Activated CD4-positive, alpha-beta T cell treated with anti-CD3 and anti-CD28 coated beads, Interleukin-2, amount 10 ng/mL, durations not matched to agents 24 days and 14 days (primary cell): ENCODE data around the gene HEXA. TPM values are rescaled to one million over a fixed set of nuclear protein-coding genes. Genes with fewer than 3 reads are reported as not detected.
A peak's percentile ranks its signal among the peaks of the same experiment; 100 is the strongest.

Experiments
- DNase-seq: peaks from one replicate; pipeline ENCODE4 v3.0.0; 2022
- H3K27ac Mint-ChIP-seq: one replicate; pipeline ENCODE4 v1.8.0; 2022; ENCODE audit warnings: mild to moderate bottlenecking, mixed read lengths
- H3K27me3 Mint-ChIP-seq: one replicate; pipeline ENCODE4 v1.8.0; 2022; ENCODE audit warnings: mixed read lengths
- H3K36me3 Mint-ChIP-seq: one replicate; pipeline ENCODE4 v1.8.0; 2022; ENCODE audit warnings: low read depth, mild to moderate bottlenecking, mixed read lengths
- H3K4me1 Mint-ChIP-seq: one replicate; pipeline ENCODE4 v1.8.0; 2021; ENCODE audit warnings: mixed read lengths
- H3K4me3 Mint-ChIP-seq: one replicate; pipeline ENCODE4 v1.8.0; 2022; ENCODE audit warnings: mild to moderate bottlenecking, moderate library complexity, mixed read lengths
- H3K9me3 Mint-ChIP-seq: one replicate; pipeline ENCODE4 v1.8.0; 2021; ENCODE audit warnings: mixed read lengths
- intact Hi-C: fragments of 100-400 bp; cut with micrococcal nuclease; formaldehyde crosslinking; loops from one replicate; pipeline ENCODE4 v1.15.1; 2023
- total RNA-seq: library from RNA; stranded (reverse); gene quantifications from 2 replicates; pipeline ENCODE4 v1.2.3, GENCODE V29; 2022

Gene HEXA
- total RNA-seq, 1 donor from 2014 or later: 54.3 TPM

GRCh38 chr15:72334842-72335241 lies 41.0 kb downstream of the HEXA start:
- Mint-ChIP-seq H3K4me3 (no peak overlapping the region), H3K4me1 (no peaks in the 10 kb centered on the region), H3K36me3 (no peaks in the 10 kb centered on the region), H3K9me3 (no peaks in the 10 kb centered on the region), H3K27me3 (no peaks in the 10 kb centered on the region), H3K27ac (no peak overlapping the region)
- intact Hi-C loops: no loop called here
- no peak for DNase-seq

GRCh38 chr15:72331021-72331420 lies 44.8 kb downstream of the HEXA start:
- H3K4me3 Mint-ChIP-seq: no peak overlapping the region
- no peaks in the 10 kb centered on the region for H3K9me3 Mint-ChIP-seq
- DNase-seq: no peak
- no peaks in the 10 kb centered on the region for H3K4me1 Mint-ChIP-seq
- no peaks in the 10 kb centered on the region for H3K27me3 Mint-ChIP-seq
- H3K36me3 Mint-ChIP-seq: peaks cover 4% of the 10 kb centered on the region
- no peak overlapping the region for H3K27ac Mint-ChIP-seq
- intact Hi-C loops: no loop called here

GRCh38 chr15:72323752-72324151 lies 52.1 kb downstream of the HEXA start:
- H3K4me1 Mint-ChIP-seq: peaks cover 12% of the 10 kb centered on the region
- no peak overlapping the region for H3K4me3 Mint-ChIP-seq
- intact Hi-C loops: no loop called here
- H3K27ac Mint-ChIP-seq: no peak overlapping the region
- H3K9me3 Mint-ChIP-seq: peaks cover 6% of the 10 kb centered on the region
- H3K27me3 Mint-ChIP-seq: peaks cover 13% of the 10 kb centered on the region
- H3K36me3 Mint-ChIP-seq: peaks cover 4% of the 10 kb centered on the region
- DNase-seq: no peak

- peak; percentile 92 for DNase-seq
- H3K36me3 Mint-ChIP-seq: peaks cover 2% of the 10 kb centered on the region
- H3K4me1 Mint-ChIP-seq: peaks cover 19% of the 10 kb centered on the region
- peak within 1 kb of the TSS; percentile 75 for H3K4me3 Mint-ChIP-seq
- intact Hi-C loops: loop anchor here (1.0 to 10.0 kb wide), 2 partner anchors 154 to 215 kb away; partner anchors contain the start of gene ARIH1
- peaks cover 23% of the 10 kb centered on the region for H3K27me3 Mint-ChIP-seq
- H3K27ac Mint-ChIP-seq: peak within 1 kb of the TSS; percentile 8
- H3K9me3 Mint-ChIP-seq: peaks cover 6% of the 10 kb centered on the region
Observed at GRCh38 chr15:72319985-72320671, 55.7 kb downstream of the HEXA start, which contains the start of gene CELF6. CELF6 (minus strand) TSS chr15:72320157; CDS start chr15:72319874, 283 bp downstream.

GRCh38 chr15:72319360-72319984 lies 56.3 kb downstream of the HEXA start:
- Mint-ChIP-seq H3K4me3 (peak overlapping the region; percentile 69), H3K4me1 (peaks cover 19% of the 10 kb centered on the region), H3K27ac (peak overlapping the region; percentile 5), H3K36me3 (peaks cover 2% of the 10 kb centered on the region), H3K27me3 (peaks cover 23% of the 10 kb centered on the region), H3K9me3 (peaks cover 6% of the 10 kb centered on the region)
- intact Hi-C loops: loop anchor here (10.0 kb wide), 1 partner anchor 215 kb away; no protein-coding TSS in a partner anchor
- peak; percentile 88 for DNase-seq

GRCh38 chr15:72318408-72318942 lies 57.3 kb downstream of the HEXA start:
- Mint-ChIP-seq H3K4me3 (peak overlapping the region; percentile 69), H3K4me1 (peaks cover 19% of the 10 kb centered on the region), H3K27me3 (peaks cover 23% of the 10 kb centered on the region), H3K36me3 (peaks cover 2% of the 10 kb centered on the region), H3K27ac (no peak overlapping the region), H3K9me3 (no peaks in the 10 kb centered on the region)
- intact Hi-C loops: loop anchor here (10.0 kb wide), 1 partner anchor 216 kb away; no protein-coding TSS in a partner anchor
- no peak for DNase-seq

- peaks cover 2% of the 10 kb centered on the region for H3K36me3 Mint-ChIP-seq
- DNase-seq: no peak
- peaks cover 23% of the 10 kb centered on the region for H3K27me3 Mint-ChIP-seq
- no peak overlapping the region for H3K27ac Mint-ChIP-seq
- no peak overlapping the region for H3K4me3 Mint-ChIP-seq
- peaks cover 17% of the 10 kb centered on the region for H3K4me1 Mint-ChIP-seq
- no peaks in the 10 kb centered on the region for H3K9me3 Mint-ChIP-seq
- intact Hi-C loops: loop anchor here (10.0 kb wide), 1 partner anchor 219 kb away; no protein-coding TSS in a partner anchor
Observed at GRCh38 chr15:72315706-72316370, 60.0 kb downstream of the HEXA start.

- H3K4me3 Mint-ChIP-seq: no peak overlapping the region
- intact Hi-C loops: loop anchor here (10.0 kb wide), 1 partner anchor 221 kb away; no protein-coding TSS in a partner anchor
- no peaks in the 10 kb centered on the region for H3K36me3 Mint-ChIP-seq
- H3K27me3 Mint-ChIP-seq: peaks cover 12% of the 10 kb centered on the region
- H3K27ac Mint-ChIP-seq: no peak overlapping the region
- no peak for DNase-seq
- peaks cover 7% of the 10 kb centered on the region for H3K4me1 Mint-ChIP-seq
- H3K9me3 Mint-ChIP-seq: no peaks in the 10 kb centered on the region
Observed at GRCh38 chr15:72313881-72314280, 61.9 kb downstream of the HEXA start.

GRCh38 chr15:72313448-72313840 lies 62.4 kb downstream of the HEXA start:
- Mint-ChIP-seq H3K4me3 (no peak overlapping the region), H3K27ac (no peak overlapping the region), H3K9me3 (no peaks in the 10 kb centered on the region), H3K27me3 (peaks cover 8% of the 10 kb centered on the region), H3K4me1 (peaks cover 3% of the 10 kb centered on the region), H3K36me3 (no peaks in the 10 kb centered on the region)
- no peak for DNase-seq
- intact Hi-C loops: loop anchor here (10.0 kb wide), 1 partner anchor 221 kb away; no protein-coding TSS in a partner anchor

GRCh38 chr15:72312605-72313447 lies 63.0 kb downstream of the HEXA start:
- peak; percentile 88 for DNase-seq
- Mint-ChIP-seq H3K27ac (no peak overlapping the region), H3K4me3 (no peak overlapping the region), H3K9me3 (no peaks in the 10 kb centered on the region), H3K4me1 (peaks cover 3% of the 10 kb centered on the region), H3K36me3 (no peaks in the 10 kb centered on the region), H3K27me3 (peaks cover 5% of the 10 kb centered on the region)
- intact Hi-C loops: loop anchor here (10.0 kb wide), 1 partner anchor 222 kb away; no protein-coding TSS in a partner anchor

GRCh38 chr15:72307026-72307425 lies 68.8 kb downstream of the HEXA start:
- Mint-ChIP-seq H3K4me1 (peaks cover 8% of the 10 kb centered on the region), H3K36me3 (no peaks in the 10 kb centered on the region), H3K9me3 (no peaks in the 10 kb centered on the region), H3K27me3 (no peaks in the 10 kb centered on the region), H3K4me3 (no peak overlapping the region), H3K27ac (no peak overlapping the region)
- DNase-seq: no peak
- intact Hi-C loops: no loop called here

GRCh38 chr15:72306211-72306785 lies 69.5 kb downstream of the HEXA start:
- Mint-ChIP-seq H3K4me3 (no peak overlapping the region), H3K4me1 (peaks cover 8% of the 10 kb centered on the region), H3K27me3 (no peaks in the 10 kb centered on the region), H3K36me3 (no peaks in the 10 kb centered on the region), H3K9me3 (no peaks in the 10 kb centered on the region), H3K27ac (no peak overlapping the region)
- intact Hi-C loops: no loop called here
- DNase-seq: peak; percentile 88

- Mint-ChIP-seq H3K4me3 (no peak overlapping the region), H3K4me1 (peaks cover 8% of the 10 kb centered on the region), H3K36me3 (no peaks in the 10 kb centered on the region), H3K27me3 (no peaks in the 10 kb centered on the region), H3K27ac (no peak overlapping the region), H3K9me3 (no peaks in the 10 kb centered on the region)
- intact Hi-C loops: no loop called here
- DNase-seq: no peak
Observed at GRCh38 chr15:72304596-72304995, 71.2 kb downstream of the HEXA start.
